GM12878 (cell line): ENCODE data around the gene RASSF6. TPM values are rescaled to one million over a fixed set of nuclear protein-coding genes. Genes with fewer than 3 reads are reported as not detected.

Experiments used
- polyA plus RNA-seq, 11 experiments: library from polyadenylated mRNA; depleted of rRNA in 4 of 11; unstranded in 6 of 11; stranded (reverse) in 5 of 11; fragments of >200 nt; fragmentation: Nextera tagmentation in 4 of 11; fragmentation: Illumina TruSeq in 1 of 11; extraction: Ambion mirVana in 4 of 11; extraction: Trizol in 1 of 11; gene quantifications; 1 replicate in 1 of 11; 2 replicates in 10 of 11; pipeline versions ENCODE4 v1.2.1 to v1.2.3, GENCODE V29; 2011 to 2016; ENCODE audit warnings: inconsistent platforms in 2 of 11, missing spikeins in 2 of 11, low read depth in 1 of 11
- small RNA-seq: library from RNA; depleted of rRNA; stranded (forward); fragments of <200 nt; gene quantifications from one replicate; pipeline ENCODE3, GENCODE V24; 2014
- total RNA-seq, 4 experiments: library from RNA; depleted of rRNA in 3 of 4; stranded (reverse); fragments of >200 nt in 3 of 4; fragmentation: Illumina TruSeq in 1 of 4; extraction: Trizol in 1 of 4; gene quantifications; 2 replicates each; pipeline versions ENCODE4 v1.2.1 to v1.2.3, GENCODE V29; 2013 to 2021

Gene RASSF6
- total and polyA plus RNA-seq, 10 of the 15 experiments (the other 5 are each of a cell fraction or from before 2014, with no cell fraction given) = 0.28 to 2.9 (median 0.54) TPM

Small RNA genes within 50 kb of the gene (small RNA-seq; reads per million reads assigned to genes)
- not detected for gene AC074250.1

Other genes with a start within 250 kb of the RASSF6 start
- not detected in 2 replicates for gene ALB, start 216.1 kb downstream of the RASSF6 start, total RNA-seq (2014; rRNA removed)
- gene ALB, start 216.1 kb downstream of the RASSF6 start, total RNA-seq (2014; rRNA removed; fragmentation: Illumina TruSeq; extraction: Trizol) = not detected in 2 replicates
- 22.3 and 29.0 TPM in 2 replicates for gene ALB, start 216.1 kb downstream of the RASSF6 start, total RNA-seq (2021)
- 0.05 TPM in 1 of 2 replicates, not detected in the other for gene ALB, start 216.1 kb downstream of the RASSF6 start, polyA plus RNA-seq (2011; rRNA removed)
- gene ALB, start 216.1 kb downstream of the RASSF6 start, polyA plus RNA-seq (2014; fragmentation: Illumina TruSeq; extraction: Trizol) = not detected in 2 replicates
- gene ALB, start 216.1 kb downstream of the RASSF6 start, polyA plus RNA-seq (2014; fragmentation: Nextera tagmentation; extraction: Ambion mirVana) = not detected
- gene ALB, start 216.1 kb downstream of the RASSF6 start, polyA plus RNA-seq (2014; rRNA removed) = not detected in 2 replicates
- gene ALB, start 216.1 kb downstream of the RASSF6 start, polyA plus RNA-seq (2016; fragmentation: Nextera tagmentation; extraction: Ambion mirVana) = not detected
- not detected in 2 replicates for gene AFP, start 184.2 kb downstream of the RASSF6 start, total RNA-seq (2014; rRNA removed)
- gene AFP, start 184.2 kb downstream of the RASSF6 start, total RNA-seq (2014; rRNA removed; fragmentation: Illumina TruSeq; extraction: Trizol) = not detected in 2 replicates
- gene AFP, start 184.2 kb downstream of the RASSF6 start, total RNA-seq (2021) = 0.69 and 0.72 TPM in 2 replicates
- gene AFP, start 184.2 kb downstream of the RASSF6 start, polyA plus RNA-seq (2011; rRNA removed) = not detected in 2 replicates
- gene AFP, start 184.2 kb downstream of the RASSF6 start, polyA plus RNA-seq (2014; fragmentation: Illumina TruSeq; extraction: Trizol) = not detected in 2 replicates
- gene AFP, start 184.2 kb downstream of the RASSF6 start, polyA plus RNA-seq (2014; fragmentation: Nextera tagmentation; extraction: Ambion mirVana) = not detected
- gene AFP, start 184.2 kb downstream of the RASSF6 start, polyA plus RNA-seq (2014; rRNA removed) = not detected in 2 replicates
- gene AFP, start 184.2 kb downstream of the RASSF6 start, polyA plus RNA-seq (2016; fragmentation: Nextera tagmentation; extraction: Ambion mirVana) = not detected
- not detected in 2 replicates for gene AFM, start 138.7 kb downstream of the RASSF6 start, total RNA-seq (2014; rRNA removed)
- gene AFM, start 138.7 kb downstream of the RASSF6 start, total RNA-seq (2014; rRNA removed; fragmentation: Illumina TruSeq; extraction: Trizol) = not detected in 2 replicates
- not detected in 2 replicates for gene AFM, start 138.7 kb downstream of the RASSF6 start, total RNA-seq (2021)
- not detected in 2 replicates for gene AFM, start 138.7 kb downstream of the RASSF6 start, polyA plus RNA-seq (2011; rRNA removed)
- not detected in 2 replicates for gene AFM, start 138.7 kb downstream of the RASSF6 start, polyA plus RNA-seq (2014; fragmentation: Illumina TruSeq; extraction: Trizol)
- not detected for gene AFM, start 138.7 kb downstream of the RASSF6 start, polyA plus RNA-seq (2014; fragmentation: Nextera tagmentation; extraction: Ambion mirVana)
- not detected in 2 replicates for gene AFM, start 138.7 kb downstream of the RASSF6 start, polyA plus RNA-seq (2014; rRNA removed)
- gene AFM, start 138.7 kb downstream of the RASSF6 start, polyA plus RNA-seq (2016; fragmentation: Nextera tagmentation; extraction: Ambion mirVana) = not detected
- 0.11 and 0.17 TPM in 2 replicates for gene CXCL8, start 120.1 kb upstream of the RASSF6 start, total RNA-seq (2014; rRNA removed)
- 0.36 and 0.37 TPM in 2 replicates for gene CXCL8, start 120.1 kb upstream of the RASSF6 start, total RNA-seq (2014; rRNA removed; fragmentation: Illumina TruSeq; extraction: Trizol)
- gene CXCL8, start 120.1 kb upstream of the RASSF6 start, total RNA-seq (2021) = 0.23 and 0.43 TPM in 2 replicates
- 0.17 and 0.19 TPM in 2 replicates for gene CXCL8, start 120.1 kb upstream of the RASSF6 start, polyA plus RNA-seq (2011; rRNA removed)
- gene CXCL8, start 120.1 kb upstream of the RASSF6 start, polyA plus RNA-seq (2014; fragmentation: Illumina TruSeq; extraction: Trizol) = 0.14 and 0.16 TPM in 2 replicates
- gene CXCL8, start 120.1 kb upstream of the RASSF6 start, polyA plus RNA-seq (2014; fragmentation: Nextera tagmentation; extraction: Ambion mirVana) = under 1 TPM; 0.26 to 0.33 TPM
- 0.11 and 0.15 TPM in 2 replicates for gene CXCL8, start 120.1 kb upstream of the RASSF6 start, polyA plus RNA-seq (2014; rRNA removed)
- under 1 TPM in 1 of 2 experiments, not detected in 1; 0.09 TPM for gene CXCL8, start 120.1 kb upstream of the RASSF6 start, polyA plus RNA-seq (2016; fragmentation: Nextera tagmentation; extraction: Ambion mirVana)
- not detected in 2 replicates for gene CXCL6, start 216.2 kb upstream of the RASSF6 start, total RNA-seq (2014; rRNA removed)
- gene CXCL6, start 216.2 kb upstream of the RASSF6 start, total RNA-seq (2014; rRNA removed; fragmentation: Illumina TruSeq; extraction: Trizol) = not detected in 2 replicates
- gene CXCL6, start 216.2 kb upstream of the RASSF6 start, total RNA-seq (2021) = not detected in 2 replicates
- not detected in 2 replicates for gene CXCL6, start 216.2 kb upstream of the RASSF6 start, polyA plus RNA-seq (2011; rRNA removed)
- not detected in 2 replicates for gene CXCL6, start 216.2 kb upstream of the RASSF6 start, polyA plus RNA-seq (2014; fragmentation: Illumina TruSeq; extraction: Trizol)
- gene CXCL6, start 216.2 kb upstream of the RASSF6 start, polyA plus RNA-seq (2014; fragmentation: Nextera tagmentation; extraction: Ambion mirVana) = not detected
- not detected in 2 replicates for gene CXCL6, start 216.2 kb upstream of the RASSF6 start, polyA plus RNA-seq (2014; rRNA removed)
- not detected for gene CXCL6, start 216.2 kb upstream of the RASSF6 start, polyA plus RNA-seq (2016; fragmentation: Nextera tagmentation; extraction: Ambion mirVana)
- gene PF4V1, start 232.9 kb upstream of the RASSF6 start, total RNA-seq (2014; rRNA removed) = not detected in 2 replicates
- not detected in 2 replicates for gene PF4V1, start 232.9 kb upstream of the RASSF6 start, total RNA-seq (2014; rRNA removed; fragmentation: Illumina TruSeq; extraction: Trizol)
- gene PF4V1, start 232.9 kb upstream of the RASSF6 start, total RNA-seq (2021) = not detected in 2 replicates
- not detected in 2 replicates for gene PF4V1, start 232.9 kb upstream of the RASSF6 start, polyA plus RNA-seq (2011; rRNA removed)
- gene PF4V1, start 232.9 kb upstream of the RASSF6 start, polyA plus RNA-seq (2014; fragmentation: Illumina TruSeq; extraction: Trizol) = not detected in 2 replicates
- gene PF4V1, start 232.9 kb upstream of the RASSF6 start, polyA plus RNA-seq (2014; fragmentation: Nextera tagmentation; extraction: Ambion mirVana) = not detected
- not detected in 2 replicates for gene PF4V1, start 232.9 kb upstream of the RASSF6 start, polyA plus RNA-seq (2014; rRNA removed)
- gene PF4V1, start 232.9 kb upstream of the RASSF6 start, polyA plus RNA-seq (2016; fragmentation: Nextera tagmentation; extraction: Ambion mirVana) = not detected
- not detected in 2 replicates for gene CXCL1, start 249.0 kb upstream of the RASSF6 start, total RNA-seq (2014; rRNA removed)
- not detected in 2 replicates for gene CXCL1, start 249.0 kb upstream of the RASSF6 start, total RNA-seq (2014; rRNA removed; fragmentation: Illumina TruSeq; extraction: Trizol)
- gene CXCL1, start 249.0 kb upstream of the RASSF6 start, total RNA-seq (2021) = not detected in 2 replicates
- gene CXCL1, start 249.0 kb upstream of the RASSF6 start, polyA plus RNA-seq (2011; rRNA removed) = not detected in 2 replicates
- gene CXCL1, start 249.0 kb upstream of the RASSF6 start, polyA plus RNA-seq (2014; fragmentation: Illumina TruSeq; extraction: Trizol) = not detected in 2 replicates
- gene CXCL1, start 249.0 kb upstream of the RASSF6 start, polyA plus RNA-seq (2014; fragmentation: Nextera tagmentation; extraction: Ambion mirVana) = not detected
- gene CXCL1, start 249.0 kb upstream of the RASSF6 start, polyA plus RNA-seq (2014; rRNA removed) = not detected in 2 replicates
- gene CXCL1, start 249.0 kb upstream of the RASSF6 start, polyA plus RNA-seq (2016; fragmentation: Nextera tagmentation; extraction: Ambion mirVana) = not detected